ENCODE results near the gene ZNF697.

GRCh38 chr1:119652587-119652986, 4.5 kb upstream of the ZNF697 start:
- TF ChIP-seq CTCF (conservative IDR thresholded peaks at IDR 0.05) (no peak), ZFX (IDR thresholded peaks at IDR 0.05) (no peak)
